Left kidney (tissue), 2 donors: ENCODE measurements around the gene LUZP2. TPM values are rescaled to one million over a fixed set of nuclear protein-coding genes. Genes with fewer than 3 reads are reported as not detected.
"Not testable (repeated sequence)": the region's sequence is repeated elsewhere in the genome, so short reads cannot be mapped to it uniquely, and the experiment has no call there.

Experiments
- DNase-seq: peaks from one replicate; pipeline ENCODE4 v3.0.0-alpha.2; 2013
- polyA plus RNA-seq: library from polyadenylated mRNA; unstranded; fragments of 120-200 nt; gene quantifications from one replicate; pipeline ENCODE4 v1.2.1, GENCODE V29; 2013; ENCODE audit not compliant: insufficient read length

LUZP2 gene
- polyA plus RNA-seq, 1 donor, result 1.7 TPM

- no peak for DNase-seq
These were observed 323.1 kb downstream of the LUZP2 start for GRCh38 chr11:24819863-24820434.

GRCh38 chr11:24820541-24820940, 323.7 kb downstream of the LUZP2 start:
- DNase-seq, result no peak

DNA sequence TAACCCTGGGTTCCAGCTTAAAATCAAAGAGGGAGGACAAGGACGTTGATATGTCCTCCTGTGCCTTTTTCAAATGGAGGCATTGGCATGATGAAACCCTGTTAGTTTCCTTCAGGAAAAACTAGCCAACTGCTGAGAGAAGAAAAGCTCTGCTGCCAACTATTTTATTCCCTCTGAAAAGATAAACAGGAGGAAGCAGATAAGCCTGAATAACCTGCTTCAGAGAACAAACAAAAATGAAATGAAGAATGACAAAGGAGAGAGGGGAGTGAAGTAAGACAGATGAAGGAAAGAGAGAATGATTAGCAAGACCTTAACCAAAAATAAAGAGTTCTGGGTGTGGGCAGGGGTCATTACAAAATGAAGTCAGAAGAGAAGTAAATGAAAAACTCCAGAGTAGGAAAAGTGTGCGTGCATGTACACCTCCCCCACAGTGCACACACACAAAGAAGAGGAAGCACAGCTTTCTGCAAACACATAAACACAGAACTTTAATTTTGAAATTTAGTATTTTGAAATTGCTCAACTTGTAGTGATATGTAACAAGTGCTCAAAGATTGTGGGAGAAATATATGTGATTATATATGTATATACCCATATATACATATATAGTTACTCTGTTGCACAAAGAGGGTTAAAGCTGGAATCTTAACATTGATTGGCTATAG, 332.2 kb downstream of the LUZP2 start:
- DNase-seq, result peak; percentile 3

- no peak for DNase-seq
These were observed 336.7 kb downstream of the LUZP2 start for GRCh38 chr11:24833573-24833972.

DNA sequence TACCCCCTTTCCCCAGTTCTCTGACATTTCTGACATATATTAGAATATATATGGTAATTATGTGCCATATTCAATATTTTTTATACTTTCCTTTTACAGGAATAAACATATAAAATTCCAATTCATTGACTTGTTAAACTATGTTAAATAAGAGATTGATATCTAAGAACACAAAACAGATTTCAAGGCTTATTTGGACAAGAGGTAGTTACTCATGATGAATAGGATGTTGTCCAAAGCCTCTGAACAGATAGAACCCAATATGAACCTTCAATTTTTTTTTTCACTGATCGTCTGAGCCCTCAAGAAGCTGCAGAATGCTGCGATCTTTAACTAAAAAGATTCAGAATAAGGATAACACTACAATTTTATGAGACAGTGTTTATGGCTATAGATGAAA, 340.3 kb downstream of the LUZP2 start:
- DNase-seq, result no peak

- DNase-seq, result no peak
These were observed 345.5 kb downstream of the LUZP2 start for GRCh38 chr11:24842308-24842707.

GRCh38 chr11:24844406-24844805, 347.6 kb downstream of the LUZP2 start:
- no peak for DNase-seq

- DNase-seq, result no peak
These were observed 352.0 kb downstream of the LUZP2 start for GRCh38 chr11:24848857-24849256.

- DNase-seq, result no peak
These were observed 359.1 kb downstream of the LUZP2 start for GRCh38 chr11:24855951-24856350.

- no peak for DNase-seq
These were observed 363.0 kb downstream of the LUZP2 start for GRCh38 chr11:24859801-24860300.

GRCh38 chr11:24861440-24861839, 364.6 kb downstream of the LUZP2 start:
- no peak for DNase-seq

DNA sequence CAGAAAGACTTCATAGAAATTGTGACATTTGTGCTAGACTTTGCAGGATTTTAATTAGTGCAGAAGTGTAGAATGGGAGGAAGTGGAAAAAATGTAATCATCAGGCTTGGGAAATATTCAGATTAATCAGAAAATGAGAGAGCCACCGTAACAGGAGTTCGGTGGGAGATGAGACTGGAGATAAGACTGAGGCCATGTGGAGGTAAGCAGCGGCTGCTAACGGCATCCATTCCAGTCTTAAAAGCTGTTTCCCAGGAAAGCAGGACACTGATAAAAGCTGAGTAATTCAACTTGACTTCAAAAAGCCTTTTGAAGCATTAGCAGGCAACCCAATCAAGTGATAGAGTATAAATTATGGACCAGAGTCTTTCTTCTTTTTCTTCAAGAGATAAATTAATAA, 369.9 kb downstream of the LUZP2 start:
- DNase-seq, result no peak

GRCh38 chr11:24870048-24870447, 373.2 kb downstream of the LUZP2 start:
- no peak for DNase-seq

- no peak for DNase-seq
These were observed 375.3 kb downstream of the LUZP2 start for GRCh38 chr11:24872186-24872585.

DNA sequence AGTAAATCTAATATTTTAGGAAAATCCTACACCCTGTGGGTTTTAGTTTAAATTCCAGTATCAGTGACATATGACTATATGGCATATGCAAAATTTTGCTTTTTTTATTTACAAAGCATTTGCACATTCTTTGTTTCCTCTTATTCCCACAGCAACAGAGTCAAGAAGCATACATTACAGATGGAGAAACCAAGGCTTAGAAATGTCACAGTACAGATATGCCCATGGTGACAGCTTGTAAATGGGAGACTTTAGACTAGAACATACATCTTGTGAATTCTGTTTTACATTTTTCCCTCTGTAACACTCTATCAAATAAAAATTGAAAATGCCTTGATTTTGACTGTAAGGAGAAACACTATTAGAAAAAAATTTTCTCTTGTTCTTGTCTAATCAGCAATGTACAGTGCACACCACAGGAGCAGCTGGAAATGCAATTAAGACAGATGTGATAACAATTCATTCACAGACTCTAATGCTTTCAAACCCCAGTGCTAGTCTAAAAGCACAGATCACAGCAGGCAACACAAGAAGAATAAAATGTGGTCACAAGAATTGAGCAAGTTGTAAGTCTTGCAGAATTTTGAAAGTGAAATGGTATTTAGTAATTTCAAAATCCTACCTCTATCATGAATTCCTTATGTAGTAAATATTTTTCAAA, 375.9 kb downstream of the LUZP2 start:
- no peak for DNase-seq

DNA sequence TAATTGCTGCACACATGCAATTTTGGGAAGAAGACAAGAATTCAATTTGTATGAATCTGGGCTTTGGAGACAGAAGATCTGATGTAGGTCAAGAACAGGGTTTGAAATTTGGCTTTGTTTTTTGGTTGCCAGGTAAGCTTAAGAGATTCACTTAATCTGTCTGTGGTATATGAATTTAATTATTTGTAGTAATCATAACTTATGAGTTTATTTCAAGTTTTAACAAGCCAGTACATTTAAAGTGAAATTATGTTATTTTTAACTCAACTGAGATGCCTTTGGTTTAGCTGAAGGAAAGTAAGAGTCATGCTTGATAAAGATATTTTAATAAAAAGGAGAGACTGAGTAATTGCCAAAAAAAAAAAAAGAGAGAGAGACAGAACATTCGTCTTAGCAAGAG, 384.1 kb downstream of the LUZP2 start:
- DNase-seq, result no peak

- DNase-seq, result no peak
These were observed 388.8 kb downstream of the LUZP2 start for GRCh38 chr11:24885580-24886173.

DNA sequence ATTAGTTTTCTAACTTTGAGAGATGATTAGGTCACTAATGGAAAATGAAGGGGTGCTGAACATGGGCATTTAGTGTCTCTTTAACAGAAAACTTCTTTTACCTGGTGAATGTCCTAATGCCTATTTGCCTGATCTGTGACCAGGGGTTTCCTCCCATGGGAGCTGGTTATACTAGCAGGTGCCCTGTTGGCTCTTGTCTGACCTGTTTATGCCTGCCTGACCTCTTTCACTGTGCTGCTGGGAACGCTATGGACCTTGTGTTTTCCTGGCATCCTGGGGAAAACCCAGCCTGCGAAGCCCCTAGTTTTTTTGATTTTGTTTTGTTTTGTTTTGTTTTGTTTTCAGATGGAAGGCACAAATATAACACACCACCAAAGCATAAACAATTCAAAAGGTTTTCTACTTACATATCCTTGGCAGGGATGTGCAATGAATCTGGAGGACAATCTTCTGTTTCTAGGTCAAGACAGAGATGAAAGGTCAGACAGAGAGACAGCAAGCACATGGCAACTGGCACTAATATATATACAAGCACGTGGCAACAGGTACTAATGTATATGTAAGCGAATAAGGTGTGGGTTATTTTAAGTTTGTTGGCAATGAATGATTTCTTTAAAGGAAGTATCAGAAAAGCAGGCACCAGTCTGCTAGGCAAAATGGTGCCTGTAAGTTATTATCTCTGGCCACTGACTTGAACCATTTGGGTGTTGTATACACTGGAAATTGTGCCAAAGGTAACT, 390.2 kb downstream of the LUZP2 start:
- DNase-seq, result no peak

DNA sequence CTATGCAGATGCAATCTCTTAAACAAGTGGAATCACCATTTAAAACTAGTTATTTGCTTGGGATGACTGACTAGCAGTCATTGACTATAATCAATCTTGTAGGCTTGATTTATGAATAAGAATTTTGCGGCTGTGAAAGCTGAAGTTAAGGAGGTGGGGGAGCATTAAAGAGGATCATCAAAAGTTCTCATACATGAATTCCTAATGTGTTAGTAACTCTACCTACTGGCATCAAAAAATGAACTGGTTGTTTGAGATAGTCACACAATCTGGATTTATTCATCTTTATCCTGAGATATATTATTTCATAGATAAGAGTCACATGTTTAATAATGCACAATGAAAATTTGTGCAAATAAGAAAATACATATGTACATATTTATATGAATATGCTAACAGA, 393.6 kb downstream of the LUZP2 start:
- DNase-seq, result no peak

DNA sequence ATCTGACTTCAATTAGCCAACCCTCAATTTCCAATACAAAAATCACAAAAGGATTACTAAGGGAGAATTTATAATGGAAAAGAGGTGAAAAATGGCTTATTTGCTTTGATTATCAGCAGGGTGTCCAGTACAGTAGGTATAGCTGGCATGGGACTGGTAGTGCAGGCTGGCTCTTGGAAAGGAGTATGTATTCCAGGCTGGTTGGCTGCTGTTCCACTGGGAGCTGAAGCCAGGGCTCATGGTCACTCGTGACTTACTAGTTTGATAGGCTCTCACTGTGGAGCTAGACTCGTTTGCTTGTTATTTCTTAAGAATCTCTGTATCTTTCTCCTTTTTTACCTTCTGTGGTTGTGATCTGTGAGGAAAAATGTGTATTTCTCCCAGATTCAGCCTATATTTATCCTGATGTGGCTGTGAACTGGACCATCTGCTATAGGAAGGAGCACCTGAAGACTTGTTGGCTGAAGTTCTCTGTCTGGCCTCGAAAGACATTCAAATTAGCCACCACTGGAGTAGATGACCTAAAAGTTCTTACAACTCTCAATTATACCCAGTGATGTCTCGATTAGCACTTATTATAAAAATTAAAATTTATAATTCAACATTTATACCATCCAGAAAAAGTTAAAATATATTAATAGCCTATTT, 395.1 kb downstream of the LUZP2 start:
- DNase-seq, result not testable (repeated sequence)

DNA sequence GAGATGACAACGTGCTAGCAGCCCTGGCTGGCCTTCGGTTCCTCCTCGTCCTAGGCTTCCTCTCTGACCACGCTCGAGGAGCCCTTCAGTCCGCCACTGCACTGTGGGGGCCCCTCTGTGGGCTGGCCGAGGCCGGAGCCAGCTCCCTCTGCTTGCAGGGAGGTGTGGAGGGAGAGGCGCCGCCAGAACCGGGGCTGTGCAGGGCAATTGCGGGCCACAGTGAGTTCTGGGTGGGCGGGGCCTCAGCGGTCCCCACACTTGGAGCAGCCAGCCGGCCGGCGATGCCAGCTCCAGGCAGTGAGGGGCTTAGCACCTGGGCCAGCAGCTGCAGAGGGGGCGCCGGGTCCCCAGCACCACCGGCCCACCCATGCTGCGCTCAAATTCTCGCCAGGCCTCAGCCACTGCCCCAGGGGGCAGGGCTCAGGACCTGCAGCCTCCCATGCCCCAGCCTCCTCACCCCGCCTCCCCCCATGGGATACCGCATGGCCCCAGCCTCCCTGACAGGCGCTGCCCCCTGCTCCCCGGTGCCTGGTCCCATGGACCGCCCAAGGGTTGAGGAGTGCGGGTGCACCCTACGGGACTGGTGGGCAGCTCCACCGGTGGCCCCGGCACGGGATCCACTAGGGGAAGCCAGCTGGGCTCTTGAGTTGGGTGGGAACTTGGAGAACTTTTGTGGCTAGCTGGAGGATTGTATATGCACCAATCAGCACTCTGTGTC, 399.4 kb downstream of the LUZP2 start:
- DNase-seq, result no peak
